H9 (cell line): ENCODE results near the gene C1orf141. TPM values are rescaled to one million over a fixed set of nuclear protein-coding genes. Genes with fewer than 3 reads are reported as not detected.

Experiments
- DNase-seq: peaks from one replicate; pipeline ENCODE4 v3.0.0-alpha.2; 2017
- H2AFZ ChIP-seq: one replicate; pipeline ENCODE4 v1.6.1; 2013; ENCODE audit warnings: mild to moderate bottlenecking, low read length, control low read depth, moderate library complexity
- H2AK5ac ChIP-seq: 2 replicates; pipeline ENCODE4 v1.6.1; 2013; ENCODE audit warnings: low read length, control low read depth, mixed read lengths; ENCODE audit not compliant: insufficient read length
- H2BK120ac ChIP-seq: one replicate; pipeline ENCODE4 v1.6.1; 2013; ENCODE audit warnings: low read depth, mild to moderate bottlenecking, low read length, control low read depth, inconsistent platforms; ENCODE audit not compliant: poor library complexity, severe bottlenecking
- H2BK12ac ChIP-seq: 2 replicates; pipeline ENCODE4 v1.6.1; 2013; ENCODE audit warnings: low read length, control low read depth, mixed read lengths, low read depth; ENCODE audit not compliant: insufficient read length
- H2BK15ac ChIP-seq: 2 replicates; pipeline ENCODE4 v1.6.1; 2013; ENCODE audit warnings: low read depth, low read length, control low read depth
- H2BK20ac ChIP-seq: one replicate; pipeline ENCODE4 v1.6.1; 2013; ENCODE audit warnings: low read depth, mild to moderate bottlenecking, low read length, control low read depth, inconsistent platforms; ENCODE audit not compliant: poor library complexity, severe bottlenecking
- H2BK5ac ChIP-seq: 2 replicates; pipeline ENCODE4 v1.6.1; 2013; ENCODE audit warnings: low read length, control low read depth, mixed read lengths; ENCODE audit not compliant: insufficient read length
- H3K14ac ChIP-seq: 2 replicates; pipeline ENCODE4 v1.6.1; 2013; ENCODE audit warnings: low read length, control low read depth; ENCODE audit not compliant: insufficient read depth
- H3K18ac ChIP-seq: 2 replicates; pipeline ENCODE4 v1.6.1; 2013; ENCODE audit warnings: low read depth, mild to moderate bottlenecking, mixed read lengths, low read length, control low read depth; ENCODE audit not compliant: insufficient read length
- H3K23ac ChIP-seq: 2 replicates; pipeline ENCODE4 v1.6.1; 2013; ENCODE audit warnings: low read length, control low read depth, mixed read lengths, low read depth; ENCODE audit not compliant: insufficient read length
- H3K23me2 ChIP-seq: 2 replicates; pipeline ENCODE4 v1.6.1; 2013; ENCODE audit warnings: low read depth, mild to moderate bottlenecking, mixed read lengths, low read length, control low read depth; ENCODE audit not compliant: insufficient read length, poor library complexity, severe bottlenecking
- H3K27ac ChIP-seq: 2 replicates; pipeline ENCODE4 v1.5.1; 2013; ENCODE audit warnings: low read length, control low read depth, mixed read lengths, low read depth; ENCODE audit not compliant: insufficient read length
- H3K27me3 ChIP-seq: 2 replicates; pipeline ENCODE4 v1.6.1; 2013; ENCODE audit warnings: low read length, control low read depth, inconsistent platforms; ENCODE audit not compliant: insufficient read depth
- H3K4ac ChIP-seq: 2 replicates; pipeline ENCODE4 v1.6.1; 2013; ENCODE audit warnings: low read depth, mild to moderate bottlenecking, control low read depth, inconsistent platforms, low read length, moderate library complexity
- H3K4me1 ChIP-seq: 2 replicates; pipeline ENCODE4 v1.6.1; 2013; ENCODE audit warnings: low read length, control low read depth, inconsistent platforms; ENCODE audit not compliant: insufficient read depth
- H3K4me2 ChIP-seq: 2 replicates; pipeline ENCODE4 v1.6.1; 2013; ENCODE audit warnings: low read length, control low read depth, mixed read lengths; ENCODE audit not compliant: insufficient read length, insufficient read depth
- H3K56ac ChIP-seq: 2 replicates; pipeline ENCODE4 v1.6.1; 2013; ENCODE audit warnings: low read depth, mild to moderate bottlenecking, mixed read lengths, low read length, control low read depth; ENCODE audit not compliant: insufficient read length
- H3K79me1 ChIP-seq: 2 replicates; pipeline ENCODE4 v1.6.1; 2013; ENCODE audit warnings: low read depth, mild to moderate bottlenecking, moderate library complexity, low read length, control low read depth, inconsistent platforms; ENCODE audit not compliant: insufficient read depth, poor library complexity, severe bottlenecking
- H3K79me2 ChIP-seq: 2 replicates; pipeline ENCODE4 v1.6.1; 2013; ENCODE audit warnings: low read length, control low read depth, inconsistent platforms; ENCODE audit not compliant: insufficient read depth
- H3K9ac ChIP-seq: 2 replicates; pipeline ENCODE4 v1.6.1; 2013; ENCODE audit warnings: low read length, control low read depth, mixed read lengths; ENCODE audit not compliant: insufficient read length; ENCODE audit errors: extremely low read depth
- H3K9me3 ChIP-seq: one replicate; pipeline ENCODE4 v1.6.1; 2013; ENCODE audit warnings: low read depth, low read length, inconsistent platforms; ENCODE audit not compliant: control insufficient read depth
- H3T11ph ChIP-seq: one replicate; pipeline ENCODE4 v1.6.1; 2013; ENCODE audit warnings: mild to moderate bottlenecking, low read length, control low read depth, inconsistent platforms
- H4K20me1 ChIP-seq: one replicate; pipeline ENCODE4 v1.6.1; 2013; ENCODE audit not compliant: control insufficient read depth, insufficient read length, insufficient read depth
- H4K5ac ChIP-seq: 2 replicates; pipeline ENCODE4 v1.6.1; 2013; ENCODE audit warnings: low read depth, mild to moderate bottlenecking, mixed read lengths, low read length, control low read depth; ENCODE audit not compliant: insufficient read length
- H4K8ac ChIP-seq: replicated peaks from 2 replicates; pipeline ENCODE4 v1.6.1; 2013; ENCODE audit warnings: low read length, control low read depth, mixed read lengths, low read depth; ENCODE audit not compliant: insufficient read length
- H4K91ac ChIP-seq: 2 replicates; pipeline ENCODE4 v1.6.1; 2013; ENCODE audit warnings: low read depth, mild to moderate bottlenecking, moderate library complexity, mixed read lengths, low read length, control low read depth; ENCODE audit not compliant: insufficient read length
- H3K27ac Mint-ChIP-seq, 3 experiments: 2 replicates in 2 of 3; 3 replicates in 1 of 3; pipeline ENCODE4 v1.8.0; 2020 to 2021; ENCODE audit warnings: mixed read lengths in 3 of 3, mild to moderate bottlenecking in 1 of 3, moderate library complexity in 1 of 3
- H3K27me3 Mint-ChIP-seq: 2 replicates; pipeline ENCODE4 v1.8.0; 2021; ENCODE audit warnings: low read depth, mild to moderate bottlenecking, moderate library complexity, mixed read lengths
- H3K36me3 Mint-ChIP-seq, 3 experiments: 2 replicates in 2 of 3; 3 replicates in 1 of 3; pipeline ENCODE4 v1.8.0; 2020 to 2021; ENCODE audit warnings: low read depth in 3 of 3, mixed read lengths in 3 of 3; ENCODE audit not compliant: insufficient read depth in 1 of 3
- H3K4me1 Mint-ChIP-seq, 2 experiments: 2 replicates each; pipeline ENCODE4 v1.8.0; 2020; ENCODE audit warnings: mixed read lengths in 2 of 2
- H3K4me3 Mint-ChIP-seq, 2 experiments: 2 replicates in 1 of 2; 3 replicates in 1 of 2; pipeline ENCODE4 v1.8.0; 2020 to 2021; ENCODE audit warnings: mild to moderate bottlenecking in 2 of 2, mixed read lengths in 2 of 2, moderate library complexity in 1 of 2
- H3K9me3 Mint-ChIP-seq, 2 experiments: 2 replicates in 1 of 2; 3 replicates in 1 of 2; pipeline ENCODE4 v1.8.0; 2020; ENCODE audit warnings: mild to moderate bottlenecking in 2 of 2, mixed read lengths in 2 of 2, moderate library complexity in 1 of 2
- CTCF ChIP-seq: fragments of 200-600 bp; sonication (generic); conservative IDR thresholded peaks from 3 replicates; pipeline ENCODE4 v1.8.0; 2021; ENCODE audit warnings: antibody characterized with exemption, mild to moderate bottlenecking
- WGBS: extraction: QIAGEN DNeasy Blood & Tissue Kit; methylation state at CpG from one replicate; pipeline ENCODE4 v1.1.7; 2013; ENCODE audit warnings: missing lambda C conversion rate, low lambda C conversion rate, mixed read lengths; ENCODE audit not compliant: insufficient read length; ENCODE audit errors: extremely low coverage; 5-methylcytosine and 5-hydroxymethylcytosine counted together
- total RNA-seq: library from RNA; stranded (reverse); gene quantifications from 2 replicates; pipeline ENCODE4 v1.2.1, GENCODE V29; 2021

The C1orf141 gene
- total RNA-seq, 1 experiment from 2014 or later = not detected

GRCh38 chr1:67149179-67149770, 14.5 kb upstream of the C1orf141 start:
- TF ChIP-seq CTCF = peak; percentile 87
- Histone ChIP-seq H3K23me2 (no peaks in the 10 kb centered on the region), H4K8ac (no peak overlapping the region), H4K91ac (no peak overlapping the region), H3K27ac (no peak overlapping the region), H3K79me1 (no peaks in the 10 kb centered on the region), H3K79me2 (no peaks in the 10 kb centered on the region), H3K9ac (no peak overlapping the region), H3K23ac (no peak overlapping the region), H3K4ac (no peak overlapping the region), H2BK20ac (no peak overlapping the region), H4K20me1 (no peaks in the 10 kb centered on the region), H4K5ac (no peak overlapping the region), H3K18ac (no peak overlapping the region), H3K4me2 (no peak overlapping the region), H2BK120ac (no peak overlapping the region), H3K14ac (no peak overlapping the region), H2AFZ (no peak overlapping the region), H2AK5ac (no peak overlapping the region), H2BK5ac (no peak overlapping the region), H2BK15ac (no peak overlapping the region), H3K9me3 (no peaks in the 10 kb centered on the region), H3T11ph (no peak overlapping the region), H3K27me3 (no peaks in the 10 kb centered on the region), H3K56ac (no peak overlapping the region), H2BK12ac (no peak overlapping the region), H3K4me1 (no peaks in the 10 kb centered on the region)
- Mint-ChIP-seq H3K4me1 (peaks cover 5 to 6% of the 10 kb centered on the region in 2 experiments), H3K27ac (no peak overlapping the region), H3K9me3 (no peaks in the 10 kb centered on the region; a peak in 1 of 5 replicates), H3K27me3 (peaks cover 26% of the 10 kb centered on the region), H3K4me3 (no peak overlapping the region), H3K36me3 (no peaks in the 10 kb centered on the region)
- peak; percentile 78 for DNase-seq
- WGBS = no CpG with 5 or more reads among the region's 9 CpGs
